Activated CD8-positive, alpha-beta memory T cell treated with anti-CD3 and anti-CD28 coated beads, Interleukin-2, amount 50 U/mL, for 1 hour (primary cell): Measurements from ENCODE around the gene LMBR1.
"Not testable (repeated sequence)": the region's sequence is repeated elsewhere in the genome, so short reads cannot be mapped to it uniquely, and the experiment has no call there.

Experiments
- DNase-seq: peaks from one replicate; pipeline ENCODE4 v3.0.0-alpha.2; 2020; ENCODE audit errors: extremely low read depth

Gene LMBR1

GRCh38 chr7:156759143-156759542 lies 133.8 kb downstream of the LMBR1 start:
- no peak for DNase-seq

GRCh38 chr7:156754201-156754600 lies 138.8 kb downstream of the LMBR1 start:
- DNase-seq, result no peak

- no peak for DNase-seq
Measured at GRCh38 chr7:156753630-156754029, 139.4 kb downstream of the LMBR1 start.

GRCh38 chr7:156753229-156753560 lies 139.8 kb downstream of the LMBR1 start:
- no peak for DNase-seq

- no peak for DNase-seq
Measured at GRCh38 chr7:156752367-156753228, 140.4 kb downstream of the LMBR1 start.

GRCh38 chr7:156751319-156751718 lies 141.7 kb downstream of the LMBR1 start:
- DNase-seq, result no peak

GRCh38 chr7:156747718-156748117 lies 145.3 kb downstream of the LMBR1 start:
- DNase-seq, result no peak

- DNase-seq, result no peak
Measured at GRCh38 chr7:156746891-156747290, 146.1 kb downstream of the LMBR1 start.

- no peak for DNase-seq
Measured at GRCh38 chr7:156739596-156739995, 153.4 kb downstream of the LMBR1 start.

GRCh38 chr7:156735851-156736250 lies 157.1 kb downstream of the LMBR1 start:
- DNase-seq, result no peak

GRCh38 chr7:156733638-156734037 lies 159.3 kb downstream of the LMBR1 start:
- no peak for DNase-seq

GRCh38 chr7:156732091-156732625 lies 160.8 kb downstream of the LMBR1 start:
- DNase-seq, result no peak

- no peak for DNase-seq
Measured at GRCh38 chr7:156731651-156732050, 161.3 kb downstream of the LMBR1 start.

- DNase-seq, result no peak
Measured at GRCh38 chr7:156725936-156726335, 167.0 kb downstream of the LMBR1 start.

GRCh38 chr7:156725073-156725472 lies 167.9 kb downstream of the LMBR1 start:
- DNase-seq, result no peak

- no peak for DNase-seq
Measured at GRCh38 chr7:156722043-156722826, 170.7 kb downstream of the LMBR1 start.

- DNase-seq, result no peak
Measured at GRCh38 chr7:156703773-156704482, 189.1 kb downstream of the LMBR1 start.

- DNase-seq, result no peak
Measured at GRCh38 chr7:156703209-156703608, 189.8 kb downstream of the LMBR1 start.

GRCh38 chr7:156702399-156702798 lies 190.6 kb downstream of the LMBR1 start:
- no peak for DNase-seq

- not testable (repeated sequence) for DNase-seq
Measured at GRCh38 chr7:156701787-156702186, 191.2 kb downstream of the LMBR1 start.

- DNase-seq, result not testable (repeated sequence)
Measured at GRCh38 chr7:156698512-156698911, 194.5 kb downstream of the LMBR1 start.

- not testable (repeated sequence) for DNase-seq
Measured at GRCh38 chr7:156697283-156697682, 195.7 kb downstream of the LMBR1 start.
